ENCODE measurements around the gene ACTL7A.
"Not testable (repeated sequence)": the region's sequence is repeated elsewhere in the genome, so short reads cannot be mapped to it uniquely, and the experiment has no call there.

The ACTL7A gene, protein sequence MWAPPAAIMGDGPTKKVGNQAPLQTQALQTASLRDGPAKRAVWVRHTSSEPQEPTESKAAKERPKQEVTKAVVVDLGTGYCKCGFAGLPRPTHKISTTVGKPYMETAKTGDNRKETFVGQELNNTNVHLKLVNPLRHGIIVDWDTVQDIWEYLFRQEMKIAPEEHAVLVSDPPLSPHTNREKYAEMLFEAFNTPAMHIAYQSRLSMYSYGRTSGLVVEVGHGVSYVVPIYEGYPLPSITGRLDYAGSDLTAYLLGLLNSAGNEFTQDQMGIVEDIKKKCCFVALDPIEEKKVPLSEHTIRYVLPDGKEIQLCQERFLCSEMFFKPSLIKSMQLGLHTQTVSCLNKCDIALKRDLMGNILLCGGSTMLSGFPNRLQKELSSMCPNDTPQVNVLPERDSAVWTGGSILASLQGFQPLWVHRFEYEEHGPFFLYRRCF

GRCh38 chr9:108861997-108862396 is at the start of gene ACTL7A:
TSS of gene ACTL7A (plus strand) at chr9:108862266. CDS start at chr9:108862323, 57 bp downstream.
- DNase-seq (ENCODE audit: low read depth in 2 of 2, low spot score in 1 of 2): no peak

- no peak for DNase-seq (ENCODE audit: low read depth in 2 of 2, low spot score in 1 of 2)
Observed at GRCh38 chr9:108812396-108813025, 49.6 kb upstream of the ACTL7A start.

GRCh38 chr9:108813951-108814601 is 48.0 kb upstream of the ACTL7A start:
- no peak for DNase-seq (ENCODE audit: low read depth in 2 of 2, low spot score in 1 of 2)

GRCh38 chr9:108815156-108815555 is 46.9 kb upstream of the ACTL7A start:
- DNase-seq (ENCODE audit: low read depth in 2 of 2, low spot score in 1 of 2): no peak

DNA sequence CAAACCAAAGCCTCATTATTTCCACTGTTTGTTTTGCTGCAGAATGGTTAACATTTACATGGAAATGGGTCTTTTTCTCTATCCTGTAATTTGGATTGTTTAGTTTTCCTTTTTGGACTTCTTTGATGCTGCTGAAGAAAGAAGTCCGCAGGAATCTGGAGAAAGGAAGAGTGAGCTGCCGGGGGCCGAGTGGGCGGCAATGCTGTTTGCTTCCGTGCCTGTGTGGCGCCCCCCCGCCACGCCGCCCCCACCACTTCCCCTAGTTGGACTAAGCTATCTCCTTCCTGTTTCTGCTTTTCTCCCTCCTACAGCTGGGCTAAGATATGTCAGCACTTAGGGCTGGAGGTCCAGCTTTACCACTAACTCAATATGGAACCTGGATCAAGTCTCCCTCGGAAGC is 46.0 kb upstream of the ACTL7A start:
- DNase-seq (ENCODE audit: low read depth in 2 of 2, low spot score in 1 of 2): no peak

GRCh38 chr9:108823829-108824228 is 38.2 kb upstream of the ACTL7A start:
- DNase-seq (ENCODE audit: low read depth in 2 of 2, low spot score in 1 of 2): no peak

DNA sequence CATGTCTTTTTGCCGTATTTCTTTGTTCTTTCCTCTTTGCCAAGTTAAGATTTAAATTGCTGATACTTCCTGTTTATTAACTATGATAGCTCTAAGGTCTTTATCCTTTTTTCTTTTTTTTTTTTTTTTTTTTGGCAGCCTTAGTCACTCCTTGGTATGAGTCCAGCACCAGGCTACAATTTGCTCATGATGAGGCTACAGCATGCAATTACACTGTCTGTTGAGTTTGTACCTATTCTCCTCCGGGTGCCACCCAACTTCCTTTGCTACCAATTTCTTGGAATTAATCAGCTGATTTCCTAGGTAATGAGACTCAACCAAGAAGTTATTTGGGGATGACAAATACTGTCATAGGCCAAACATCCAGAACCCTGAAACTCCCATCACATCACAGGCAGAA is 31.8 kb upstream of the ACTL7A start:
- no peak for DNase-seq (ENCODE audit: low read depth in 2 of 2, low spot score in 1 of 2)

DNA sequence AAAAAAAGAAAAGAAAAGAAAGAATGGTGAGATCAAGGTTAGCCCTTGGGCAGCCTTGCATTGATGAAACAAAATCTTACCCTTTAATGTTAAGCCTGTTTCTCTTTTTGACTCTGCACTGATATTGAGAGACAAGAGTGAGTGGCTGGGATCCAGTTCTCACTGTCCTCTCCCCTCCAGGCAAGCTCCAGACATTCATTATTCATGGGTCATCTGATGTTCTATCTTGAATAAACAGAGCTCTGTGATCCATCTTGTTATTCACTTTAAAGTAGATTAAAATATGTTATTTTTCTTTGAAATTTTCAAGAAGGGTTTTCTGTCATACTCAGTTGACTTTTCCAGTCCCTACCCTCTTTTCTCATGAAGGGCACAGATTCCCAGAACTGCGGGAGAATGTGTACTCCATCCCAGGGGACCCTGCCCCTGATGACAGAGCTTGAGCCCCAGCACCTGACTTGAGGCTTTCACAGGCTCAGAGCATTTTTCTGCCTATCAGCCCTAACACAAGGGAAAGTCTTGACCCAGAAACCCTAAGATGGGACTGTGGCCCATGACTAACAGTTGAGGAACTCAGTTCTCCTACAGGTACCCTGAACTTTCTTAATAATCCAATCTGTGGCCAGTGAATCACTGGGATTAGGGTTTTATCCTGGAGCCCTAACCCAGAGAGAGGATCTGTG is 30.4 kb upstream of the ACTL7A start:
- DNase-seq (ENCODE audit: low read depth in 2 of 2, low spot score in 1 of 2): no peak

DNA sequence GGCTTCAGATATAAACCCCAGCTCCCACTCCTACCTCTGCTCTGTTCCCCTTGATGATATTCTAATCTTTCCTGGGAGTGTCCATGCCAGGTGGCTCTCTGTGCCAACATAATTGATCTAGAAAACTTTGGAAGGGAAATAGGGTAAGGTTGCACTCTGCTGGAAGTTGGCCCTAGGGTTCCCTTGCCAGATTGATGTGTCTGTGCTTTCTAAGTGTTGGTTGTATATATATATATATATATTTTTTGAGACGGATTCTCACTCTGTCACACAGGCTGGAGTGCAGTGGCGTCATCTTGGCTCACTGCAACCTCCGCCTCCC is 29.9 kb upstream of the ACTL7A start:
- no peak for DNase-seq (ENCODE audit: low read depth in 2 of 2, low spot score in 1 of 2)

DNA sequence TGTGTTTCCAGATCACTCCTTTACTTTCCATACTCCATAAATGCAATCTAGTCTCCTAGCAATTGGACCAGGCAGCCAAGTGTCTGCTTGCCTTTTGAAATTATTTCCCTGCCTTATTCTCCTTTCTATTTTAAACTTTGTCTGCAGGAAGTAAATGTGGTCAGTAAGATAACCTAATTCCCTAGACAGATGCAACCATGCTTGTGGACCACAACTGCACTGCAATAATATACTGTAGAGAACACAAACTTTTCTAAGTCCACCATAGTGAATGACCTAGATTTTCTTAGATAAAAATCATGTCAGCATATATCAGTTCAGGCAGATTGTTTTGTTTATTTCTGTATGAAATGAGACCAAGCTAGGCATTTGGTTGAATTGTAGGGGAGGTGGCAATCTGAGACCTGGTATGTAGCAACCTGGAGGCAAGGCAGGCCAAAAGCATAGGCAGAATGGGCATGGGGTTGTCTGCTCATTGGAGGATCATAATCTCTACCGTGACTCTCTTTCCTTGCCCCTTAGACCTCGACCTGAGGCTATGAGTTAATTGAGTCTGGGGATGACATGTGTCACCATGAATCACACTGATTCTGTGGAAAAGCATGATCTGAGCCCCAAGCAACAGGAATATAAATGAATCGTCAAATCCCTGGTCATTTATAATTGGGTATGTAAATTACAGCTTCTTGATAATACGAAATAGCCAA is 27.0 kb upstream of the ACTL7A start:
- no peak for DNase-seq (ENCODE audit: low read depth in 2 of 2, low spot score in 1 of 2)

GRCh38 chr9:108835831-108836230 is 26.2 kb upstream of the ACTL7A start:
- no peak for DNase-seq (ENCODE audit: low read depth in 2 of 2, low spot score in 1 of 2)

DNA sequence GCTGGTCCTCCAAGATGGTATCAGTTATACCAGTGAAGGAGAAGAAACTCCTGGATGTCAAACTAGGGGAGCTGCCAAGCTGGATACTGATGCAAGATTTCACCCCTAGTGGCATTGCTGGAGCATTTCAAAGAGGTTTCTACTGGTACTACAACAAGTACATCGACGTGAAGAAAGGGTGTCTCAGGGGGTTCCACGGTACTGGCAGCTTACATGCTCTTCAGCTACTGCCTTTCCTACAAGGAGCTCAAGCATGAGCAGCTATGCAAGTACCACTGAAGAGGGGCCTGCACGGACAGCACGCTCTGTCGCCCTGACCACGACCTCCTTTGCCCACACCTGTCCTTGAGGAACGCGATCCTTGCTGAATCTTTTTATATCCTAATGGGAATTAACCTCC is 25.7 kb upstream of the ACTL7A start:
- no peak for DNase-seq (ENCODE audit: low read depth in 2 of 2, low spot score in 1 of 2)

GRCh38 chr9:108836781-108837180 is 25.3 kb upstream of the ACTL7A start:
- DNase-seq (ENCODE audit: low read depth in 2 of 2, low spot score in 1 of 2): no peak

GRCh38 chr9:108837530-108837929 is 24.5 kb upstream of the ACTL7A start:
- DNase-seq (ENCODE audit: low read depth in 2 of 2, low spot score in 1 of 2): no peak

DNA sequence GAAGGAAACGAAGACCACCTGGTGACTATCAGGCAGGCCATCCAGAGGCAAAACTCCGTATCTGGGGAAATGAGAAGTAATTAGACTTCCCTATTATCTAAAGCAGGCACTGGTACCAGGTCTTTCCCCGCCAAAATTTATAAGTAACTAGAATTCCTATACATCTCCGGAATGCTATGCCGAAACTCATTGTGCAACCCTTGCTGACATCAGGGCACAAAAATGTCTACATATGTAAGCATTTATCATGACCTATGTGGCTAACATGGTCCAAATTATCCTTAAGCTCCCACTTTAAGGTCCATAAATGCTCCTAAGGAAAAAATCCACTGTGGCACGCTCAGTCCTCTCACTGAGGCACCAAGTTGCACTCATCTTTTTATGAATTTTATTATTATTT is 24.0 kb upstream of the ACTL7A start:
- no peak for DNase-seq (ENCODE audit: low read depth in 2 of 2, low spot score in 1 of 2)

GRCh38 chr9:108839561-108839960 is 22.5 kb upstream of the ACTL7A start:
- not testable (repeated sequence) for DNase-seq (ENCODE audit: low read depth in 2 of 2, low spot score in 1 of 2)

DNA sequence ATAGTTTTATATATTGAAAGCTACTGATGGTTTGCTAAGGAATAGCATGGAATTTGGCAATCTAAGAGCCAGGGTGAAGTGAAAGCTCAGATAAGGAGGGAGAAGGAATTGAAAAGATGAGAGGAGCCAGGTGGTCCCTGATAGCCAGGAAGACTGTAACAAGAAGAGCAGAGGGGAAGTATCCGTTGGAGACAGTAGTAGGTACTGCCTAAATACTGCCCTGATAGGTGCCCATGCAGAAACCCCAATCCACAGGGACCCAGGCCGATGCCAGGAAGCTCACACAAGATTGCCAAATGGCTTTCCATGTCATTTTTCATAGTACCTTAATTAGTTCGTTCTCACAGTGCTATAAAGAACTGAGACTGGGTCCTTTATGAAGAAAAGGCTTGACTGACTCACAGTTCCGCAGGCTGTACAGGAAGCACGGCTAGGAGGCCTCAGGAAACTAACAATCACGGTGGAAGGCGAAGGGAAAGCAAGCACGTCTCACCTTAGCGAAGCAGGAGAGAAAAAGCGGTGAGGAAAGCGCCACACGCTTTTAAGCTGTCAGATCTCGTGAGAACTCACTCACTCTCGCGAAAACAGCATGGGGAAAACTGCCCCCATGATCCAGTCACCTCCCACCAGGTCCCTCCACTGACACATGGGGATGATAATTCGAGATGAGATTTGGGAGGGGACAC is 19.3 kb upstream of the ACTL7A start:
- DNase-seq (ENCODE audit: low read depth in 2 of 2, low spot score in 1 of 2): no peak

- DNase-seq (ENCODE audit: low read depth in 2 of 2, low spot score in 1 of 2): no peak
Observed at GRCh38 chr9:108844391-108844790, 17.7 kb upstream of the ACTL7A start.

DNA sequence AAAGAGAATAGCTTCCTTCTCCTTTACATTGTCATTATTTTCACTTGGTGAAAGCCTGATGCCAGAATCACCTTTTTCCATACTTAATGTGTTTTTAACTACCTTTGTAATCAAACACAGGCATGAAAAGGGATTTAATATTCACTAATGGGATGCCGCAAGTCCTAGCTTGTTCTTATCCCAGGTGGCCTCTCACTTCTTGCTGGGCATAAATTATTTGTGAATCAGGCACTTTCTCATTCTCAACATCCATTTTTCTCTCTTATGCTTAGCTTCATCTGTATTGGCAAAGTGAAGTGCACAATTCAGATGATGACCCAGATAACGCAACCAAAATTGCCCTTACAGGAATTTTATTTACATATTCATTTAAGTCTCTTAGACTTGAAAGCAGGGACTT is 17.2 kb upstream of the ACTL7A start:
- DNase-seq (ENCODE audit: low read depth in 2 of 2, low spot score in 1 of 2): no peak

GRCh38 chr9:108845507-108845906 is 16.6 kb upstream of the ACTL7A start:
- no peak for DNase-seq (ENCODE audit: low read depth in 2 of 2, low spot score in 1 of 2)

GRCh38 chr9:108845947-108846346 is 16.1 kb upstream of the ACTL7A start:
- DNase-seq (ENCODE audit: low read depth in 2 of 2, low spot score in 1 of 2): no peak

All from stimulated activated CD8-positive, alpha-beta memory T cell treated with anti-CD3 and anti-CD28 coated beads, Interleukin-4, amount 100 ng/mL, for 4 hours (primary cell).